ENCODE results near the gene SLC37A1.

DNA sequence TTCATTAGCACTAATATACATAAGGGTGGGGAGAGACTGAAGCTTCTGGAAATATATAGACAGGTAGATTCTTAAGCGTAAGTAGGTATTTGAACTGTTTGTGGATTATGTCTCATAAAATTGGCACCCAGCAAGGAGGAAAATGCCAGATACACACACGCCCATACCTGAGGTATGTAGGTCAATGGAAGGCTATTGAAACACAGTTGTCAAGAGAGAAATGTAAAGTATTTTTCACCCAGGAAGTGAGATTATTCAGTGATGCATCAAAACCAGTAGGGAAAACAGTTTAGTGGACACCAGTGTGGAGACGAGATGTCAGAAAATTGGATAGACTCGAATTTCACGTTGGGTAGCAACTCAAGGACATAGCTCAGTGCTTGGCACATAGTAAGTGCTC lies 12.9 kb upstream of the SLC37A1 start:
- TF ChIP-seq POLR2A (IDR thresholded peaks at IDR 0.05), result no peak
- TF ChIP-seq, protein P1, sequence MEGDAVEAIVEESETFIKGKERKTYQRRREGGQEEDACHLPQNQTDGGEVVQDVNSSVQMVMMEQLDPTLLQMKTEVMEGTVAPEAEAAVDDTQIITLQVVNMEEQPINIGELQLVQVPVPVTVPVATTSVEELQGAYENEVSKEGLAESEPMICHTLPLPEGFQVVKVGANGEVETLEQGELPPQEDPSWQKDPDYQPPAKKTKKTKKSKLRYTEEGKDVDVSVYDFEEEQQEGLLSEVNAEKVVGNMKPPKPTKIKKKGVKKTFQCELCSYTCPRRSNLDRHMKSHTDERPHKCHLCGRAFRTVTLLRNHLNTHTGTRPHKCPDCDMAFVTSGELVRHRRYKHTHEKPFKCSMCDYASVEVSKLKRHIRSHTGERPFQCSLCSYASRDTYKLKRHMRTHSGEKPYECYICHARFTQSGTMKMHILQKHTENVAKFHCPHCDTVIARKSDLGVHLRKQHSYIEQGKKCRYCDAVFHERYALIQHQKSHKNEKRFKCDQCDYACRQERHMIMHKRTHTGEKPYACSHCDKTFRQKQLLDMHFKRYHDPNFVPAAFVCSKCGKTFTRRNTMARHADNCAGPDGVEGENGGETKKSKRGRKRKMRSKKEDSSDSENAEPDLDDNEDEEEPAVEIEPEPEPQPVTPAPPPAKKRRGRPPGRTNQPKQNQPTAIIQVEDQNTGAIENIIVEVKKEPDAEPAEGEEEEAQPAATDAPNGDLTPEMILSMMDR (IDR thresholded peaks at IDR 0.05), result no peak
